Skeletal muscle tissue (tissue), 4 donors: ENCODE data around the gene CEP152. TPM values are rescaled to one million over a fixed set of nuclear protein-coding genes. Genes with fewer than 3 reads are reported as not detected.
"Not testable (repeated sequence)": the region's sequence is repeated elsewhere in the genome, so short reads cannot be mapped to it uniquely, and the experiment has no call there.

ENCODE experiments used
- H3K27ac ChIP-seq: one replicate; pipeline ENCODE4 v1.7.0; 2013; ENCODE audit warnings: mild to moderate bottlenecking, low read depth, low read length, inconsistent platforms
- H3K27me3 ChIP-seq, 3 donors: one replicate each; pipeline ENCODE4 v1.7.0; 2013; ENCODE audit warnings: low read length in 3 of 3; ENCODE audit not compliant: control insufficient read depth in 3 of 3, insufficient read depth in 3 of 3
- H3K36me3 ChIP-seq, 3 donors: one replicate each; pipeline ENCODE4 v1.7.0; 2013; ENCODE audit warnings: low read length in 3 of 3; ENCODE audit not compliant: control insufficient read depth in 3 of 3, insufficient read depth in 3 of 3
- H3K4me1 ChIP-seq, 3 donors: one replicate each; pipeline ENCODE4 v1.7.0; 2013; ENCODE audit warnings: low read length in 3 of 3, mild to moderate bottlenecking in 3 of 3; ENCODE audit not compliant: control insufficient read depth in 3 of 3, insufficient read depth in 3 of 3
- H3K4me3 ChIP-seq, 3 donors: one replicate each; pipeline ENCODE4 v1.7.0; 2013; ENCODE audit warnings: low read length in 3 of 3
- H3K9ac ChIP-seq, 3 donors: one replicate each; pipeline ENCODE4 v1.7.0; 2013; ENCODE audit warnings: low read length in 3 of 3, mild to moderate bottlenecking in 3 of 3, moderate library complexity in 2 of 3, low read depth in 1 of 3
- H3K9me3 ChIP-seq, 3 donors: one replicate each; pipeline ENCODE4 v1.7.0; 2013; ENCODE audit warnings: low read length in 3 of 3; ENCODE audit not compliant: control insufficient read depth in 3 of 3
- total RNA-seq: library from RNA; depleted of rRNA; stranded (reverse); fragments of >200 nt; gene quantifications from one replicate; pipeline ENCODE4 v1.2.3, GENCODE V29; 2014
- donor health status: Osteomylitis.

CEP152 gene
- total RNA-seq, 1 donor from 2014 or later: 2.6 TPM

- no peak overlapping the region for H3K9ac ChIP-seq
- no peak overlapping the region for H3K27ac ChIP-seq
- H3K4me1 ChIP-seq: no peaks in the 10 kb centered on the region
- H3K9me3 ChIP-seq: no peaks in the 10 kb centered on the region
- no peak overlapping the region for H3K4me3 ChIP-seq
- H3K36me3 ChIP-seq: no peaks in the 10 kb centered on the region
- H3K27me3 ChIP-seq: no peaks in the 10 kb centered on the region
Measured at GRCh38 chr15:48795901-48796300, 15.0 kb downstream of the CEP152 start.

- Histone ChIP-seq H3K4me3 (no peak overlapping the region), H3K9ac (peak overlapping the region in 1 of 3 donors; percentile 20), H3K36me3 (no peaks in the 10 kb centered on the region), H3K27ac (no peak overlapping the region), H3K9me3 (no peaks in the 10 kb centered on the region), H3K4me1 (no peaks in the 10 kb centered on the region), H3K27me3 (no peaks in the 10 kb centered on the region)
Measured at GRCh38 chr15:48794697-48795134, 16.2 kb downstream of the CEP152 start.

GRCh38 chr15:48792408-48792807 lies 18.5 kb downstream of the CEP152 start:
- Histone ChIP-seq H3K27ac (no peak overlapping the region), H3K36me3 (no peaks in the 10 kb centered on the region)

GRCh38 chr15:48790466-48791115 lies 20.3 kb downstream of the CEP152 start:
- not testable (repeated sequence) for H3K9ac ChIP-seq, H3K36me3 ChIP-seq, H3K27me3 ChIP-seq, H3K4me1 ChIP-seq, H3K9me3 ChIP-seq, H3K4me3 ChIP-seq, H3K27ac ChIP-seq

More at GRCh38 chr15:48792408-48792807, 18.5 kb downstream of the CEP152 start:
- H3K27me3 ChIP-seq: no peaks in the 10 kb centered on the region
- no peak overlapping the region for H3K9ac ChIP-seq
- H3K4me1 ChIP-seq: no peaks in the 10 kb centered on the region
- H3K9me3 ChIP-seq: no peaks in the 10 kb centered on the region
- H3K4me3 ChIP-seq: no peak overlapping the region

- H3K36me3 ChIP-seq: peaks cover 0 to 5% (median 3%) of the 10 kb centered on the region in 3 donors
- no peak overlapping the region for H3K9ac ChIP-seq
Measured at GRCh38 chr15:48785712-48786111, 25.2 kb downstream of the CEP152 start.

GRCh38 chr15:48785195-48785594 lies 25.7 kb downstream of the CEP152 start:
- Histone ChIP-seq H3K9me3 (no peaks in the 10 kb centered on the region), H3K4me1 (no peaks in the 10 kb centered on the region), H3K27me3 (no peaks in the 10 kb centered on the region), H3K36me3 (peaks cover 0 to 5% (median 3%) of the 10 kb centered on the region in 3 donors), H3K9ac (no peak overlapping the region), H3K4me3 (no peak overlapping the region), H3K27ac (no peak overlapping the region)

More at GRCh38 chr15:48785712-48786111, 25.2 kb downstream of the CEP152 start:
- no peak overlapping the region for H3K4me3 ChIP-seq
- no peaks in the 10 kb centered on the region for H3K4me1 ChIP-seq
- no peaks in the 10 kb centered on the region for H3K27me3 ChIP-seq
- H3K27ac ChIP-seq: no peak overlapping the region
- H3K9me3 ChIP-seq: no peaks in the 10 kb centered on the region

DNA sequence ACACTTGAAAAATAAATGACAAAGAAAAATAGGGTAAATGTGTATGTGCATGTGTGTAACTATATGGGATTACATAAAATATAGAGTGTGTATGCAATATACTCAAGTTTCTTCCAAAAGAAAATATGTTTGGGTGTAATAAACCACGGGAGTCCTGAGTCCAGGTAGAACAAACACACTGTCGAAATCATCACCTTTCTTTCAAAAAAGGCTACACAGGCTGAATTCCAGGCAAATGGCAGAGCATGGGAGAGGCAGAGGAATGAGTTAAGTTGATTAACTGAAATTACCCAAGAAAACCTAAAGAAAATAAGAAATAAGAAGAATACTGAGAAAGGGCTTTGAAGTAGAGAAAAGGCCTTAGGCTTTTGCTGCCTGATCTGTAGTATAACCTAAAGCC lies 26.1 kb downstream of the CEP152 start:
- Histone ChIP-seq H3K4me1 (no peaks in the 10 kb centered on the region), H3K9ac (no peak overlapping the region), H3K27me3 (no peaks in the 10 kb centered on the region), H3K27ac (no peak overlapping the region), H3K9me3 (no peaks in the 10 kb centered on the region), H3K36me3 (peaks cover 0 to 5% (median 3%) of the 10 kb centered on the region in 3 donors), H3K4me3 (no peak overlapping the region)

GRCh38 chr15:48782911-48783310 lies 28.0 kb downstream of the CEP152 start:
- H3K9me3 ChIP-seq: no peaks in the 10 kb centered on the region
- no peak overlapping the region for H3K4me3 ChIP-seq
- H3K27ac ChIP-seq: no peak overlapping the region
- H3K4me1 ChIP-seq: no peaks in the 10 kb centered on the region
- peaks cover 0 to 5% (median 3%) of the 10 kb centered on the region in 3 donors for H3K36me3 ChIP-seq
- H3K9ac ChIP-seq: no peak overlapping the region
- no peaks in the 10 kb centered on the region for H3K27me3 ChIP-seq

DNA sequence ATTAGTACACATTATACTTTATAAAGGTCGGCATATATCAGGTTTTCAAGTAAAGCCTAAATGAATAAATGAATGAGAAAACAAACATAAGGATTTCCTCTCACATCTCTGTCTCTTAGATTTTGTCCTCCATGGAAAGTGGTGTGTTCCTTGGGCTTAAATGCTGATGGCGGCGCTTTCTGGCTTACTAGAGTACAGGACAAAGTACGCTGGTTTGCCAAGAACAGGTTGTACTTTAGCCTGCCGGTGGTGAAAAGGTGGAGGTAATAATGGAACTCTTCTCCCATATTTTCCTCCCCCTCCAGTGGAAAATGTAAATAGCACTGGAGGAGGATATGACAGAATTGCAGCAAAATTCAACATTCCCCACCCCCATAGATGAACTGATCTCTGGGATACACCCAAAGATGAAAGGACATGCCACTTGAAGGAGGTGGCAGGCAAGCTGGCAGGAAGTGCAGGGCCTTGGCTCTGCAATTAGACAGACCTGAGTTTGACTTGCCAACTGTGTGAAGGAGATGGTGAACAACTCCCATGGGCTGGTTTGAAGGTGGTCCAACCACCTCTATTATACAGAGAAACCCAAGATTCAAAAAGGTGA lies 29.3 kb downstream of the CEP152 start:
- Histone ChIP-seq H3K4me3 (no peak overlapping the region), H3K4me1 (no peaks in the 10 kb centered on the region), H3K27ac (no peak overlapping the region), H3K27me3 (no peaks in the 10 kb centered on the region), H3K9me3 (no peaks in the 10 kb centered on the region), H3K9ac (no peak overlapping the region), H3K36me3 (peaks cover 0 to 5% (median 3%) of the 10 kb centered on the region in 3 donors)

GRCh38 chr15:48781017-48781416 lies 29.9 kb downstream of the CEP152 start:
- no peaks in the 10 kb centered on the region for H3K9me3 ChIP-seq
- no peaks in the 10 kb centered on the region for H3K27me3 ChIP-seq
- H3K4me1 ChIP-seq: no peaks in the 10 kb centered on the region
- no peak overlapping the region for H3K27ac ChIP-seq
- peaks cover 0 to 5% (median 3%) of the 10 kb centered on the region in 3 donors for H3K36me3 ChIP-seq
- no peak overlapping the region for H3K4me3 ChIP-seq
- no peak overlapping the region for H3K9ac ChIP-seq
